ENCODE results near the gene CNTNAP2. TPM values are rescaled to one million over a fixed set of nuclear protein-coding genes. Genes with fewer than 3 reads are reported as not detected.

The CNTNAP2 gene
- total and polyA plus RNA-seq, 4 donors: 0.14 to 2.3 (median 1.1) TPM

DNA sequence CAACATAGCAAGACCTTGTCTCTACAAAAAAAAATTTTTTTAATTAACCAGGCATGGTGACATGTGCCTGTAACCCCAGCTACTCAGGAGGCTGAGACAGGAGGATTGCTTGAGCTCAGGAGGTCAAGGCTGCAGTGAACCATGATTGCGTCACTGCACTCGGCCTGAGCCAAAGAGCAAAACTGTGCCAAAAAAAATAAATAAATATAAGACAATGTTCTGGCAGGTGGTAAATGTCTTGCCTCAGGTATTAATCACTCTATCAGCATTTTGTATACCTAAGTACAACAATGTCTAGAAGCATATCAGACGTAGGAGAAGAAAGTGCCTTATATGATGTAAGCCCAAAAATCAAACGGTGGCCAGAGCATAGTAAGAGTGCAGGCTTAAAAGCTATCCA, 2046.2 kb downstream of the CNTNAP2 start:
- H3K27ac ChIP-seq (ENCODE audit: low read depth in 1 of 2, low read length in 2 of 2): no peak overlapping the region
- no peak for DNase-seq (ENCODE audit: low spot score)
- no peaks in the 10 kb centered on the region for H3K9me3 ChIP-seq (ENCODE audit: control insufficient read depth in 4 of 4, low read length in 3 of 4)
- H3K27me3 ChIP-seq (ENCODE audit: control insufficient read depth in 4 of 4, insufficient read depth in 4 of 4, low read length in 3 of 4): peaks cover 0 to 5% (median 2%) of the 10 kb centered on the region in 4 donors
- no peak for TF ChIP-seq FOXA2 (IDR thresholded peaks at IDR 0.05)
- no peak for TF ChIP-seq JUND (IDR thresholded peaks at IDR 0.05)
- TF ChIP-seq, protein P1, sequence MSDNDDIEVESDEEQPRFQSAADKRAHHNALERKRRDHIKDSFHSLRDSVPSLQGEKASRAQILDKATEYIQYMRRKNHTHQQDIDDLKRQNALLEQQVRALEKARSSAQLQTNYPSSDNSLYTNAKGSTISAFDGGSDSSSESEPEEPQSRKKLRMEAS (IDR thresholded peaks at IDR 0.05): no peak
- TF ChIP-seq ATF3 (IDR thresholded peaks at IDR 0.05): no peak
- TF ChIP-seq REST (IDR thresholded peaks at IDR 0.05): no peak
- TF ChIP-seq HNF4G (IDR thresholded peaks at IDR 0.05): no peak
- TF ChIP-seq, protein P2, sequence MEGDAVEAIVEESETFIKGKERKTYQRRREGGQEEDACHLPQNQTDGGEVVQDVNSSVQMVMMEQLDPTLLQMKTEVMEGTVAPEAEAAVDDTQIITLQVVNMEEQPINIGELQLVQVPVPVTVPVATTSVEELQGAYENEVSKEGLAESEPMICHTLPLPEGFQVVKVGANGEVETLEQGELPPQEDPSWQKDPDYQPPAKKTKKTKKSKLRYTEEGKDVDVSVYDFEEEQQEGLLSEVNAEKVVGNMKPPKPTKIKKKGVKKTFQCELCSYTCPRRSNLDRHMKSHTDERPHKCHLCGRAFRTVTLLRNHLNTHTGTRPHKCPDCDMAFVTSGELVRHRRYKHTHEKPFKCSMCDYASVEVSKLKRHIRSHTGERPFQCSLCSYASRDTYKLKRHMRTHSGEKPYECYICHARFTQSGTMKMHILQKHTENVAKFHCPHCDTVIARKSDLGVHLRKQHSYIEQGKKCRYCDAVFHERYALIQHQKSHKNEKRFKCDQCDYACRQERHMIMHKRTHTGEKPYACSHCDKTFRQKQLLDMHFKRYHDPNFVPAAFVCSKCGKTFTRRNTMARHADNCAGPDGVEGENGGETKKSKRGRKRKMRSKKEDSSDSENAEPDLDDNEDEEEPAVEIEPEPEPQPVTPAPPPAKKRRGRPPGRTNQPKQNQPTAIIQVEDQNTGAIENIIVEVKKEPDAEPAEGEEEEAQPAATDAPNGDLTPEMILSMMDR (IDR thresholded peaks at IDR 0.05; ENCODE audit: low read depth, low read length, missing input control): no peak
- TF ChIP-seq NR2F2 (IDR thresholded peaks at IDR 0.05): no peak
- TF ChIP-seq TAF1 (conservative IDR thresholded peaks at IDR 0.05): no peak
- no peak for TF ChIP-seq SP1 (IDR thresholded peaks at IDR 0.05)
- TF ChIP-seq EGR1 (IDR thresholded peaks at IDR 0.05; ENCODE audit: low read depth in 2 of 2): no peak
- no peak for TF ChIP-seq HNF4A (conservative IDR thresholded peaks at IDR 0.05)
- TF ChIP-seq RXRA (IDR thresholded peaks at IDR 0.05): no peak
- TF ChIP-seq RAD21 (IDR thresholded peaks at IDR 0.05): no peak
- no peak for TF ChIP-seq GABPA (IDR thresholded peaks at IDR 0.05 in 1 of 2, conservative IDR thresholded peaks at IDR 0.05 in 1 of 2)
- no peak for TF ChIP-seq YY1 (IDR thresholded peaks at IDR 0.05)
- no peaks in the 10 kb centered on the region for H3K36me3 ChIP-seq (ENCODE audit: control insufficient read depth in 4 of 4, insufficient read depth in 3 of 4, low read depth in 1 of 4, low read length in 3 of 4)
- no peaks in the 10 kb centered on the region for H3K4me1 ChIP-seq (ENCODE audit: control insufficient read depth in 4 of 4, insufficient read depth in 4 of 4, low read length in 3 of 4)
- WGBS: 38% methylated on average over 4 of the region's 4 CpGs
- H3K4me3 ChIP-seq (ENCODE audit: low read depth in 1 of 3, low read length in 3 of 3): no peak overlapping the region
- H3K9ac ChIP-seq (ENCODE audit: low read depth in 1 of 2, low read length in 2 of 2): no peak overlapping the region

GRCh38 chr7:148163246-148163645, 2046.6 kb downstream of the CNTNAP2 start:
- no peaks in the 10 kb centered on the region for H3K9me3 ChIP-seq (ENCODE audit: control insufficient read depth in 4 of 4, low read length in 3 of 4)
- H3K4me3 ChIP-seq (ENCODE audit: low read depth in 1 of 3, low read length in 3 of 3): no peak overlapping the region
- WGBS: 29% methylated on average over 1 of the region's 1 CpG
- no peaks in the 10 kb centered on the region for H3K36me3 ChIP-seq (ENCODE audit: control insufficient read depth in 4 of 4, insufficient read depth in 3 of 4, low read depth in 1 of 4, low read length in 3 of 4)
- no peak for DNase-seq (ENCODE audit: low spot score)
- H3K27ac ChIP-seq (ENCODE audit: low read depth in 1 of 2, low read length in 2 of 2): no peak overlapping the region
- no peak overlapping the region for H3K9ac ChIP-seq (ENCODE audit: low read depth in 1 of 2, low read length in 2 of 2)
- H3K4me1 ChIP-seq (ENCODE audit: control insufficient read depth in 4 of 4, insufficient read depth in 4 of 4, low read length in 3 of 4): no peaks in the 10 kb centered on the region
- peaks cover 0 to 5% (median 2%) of the 10 kb centered on the region in 4 donors for H3K27me3 ChIP-seq (ENCODE audit: control insufficient read depth in 4 of 4, insufficient read depth in 4 of 4, low read length in 3 of 4)
- TF ChIP-seq FOXA1 (IDR thresholded peaks at IDR 0.05): no peak
- no peak for TF ChIP-seq TAF1 (conservative IDR thresholded peaks at IDR 0.05)
- TF ChIP-seq REST (IDR thresholded peaks at IDR 0.05): no peak
- no peak for TF ChIP-seq HNF4G (IDR thresholded peaks at IDR 0.05)
- TF ChIP-seq ATF3 (IDR thresholded peaks at IDR 0.05): no peak
- TF ChIP-seq FOXA2 (IDR thresholded peaks at IDR 0.05): no peak
- TF ChIP-seq HNF4A (conservative IDR thresholded peaks at IDR 0.05): no peak
- TF ChIP-seq SP1 (IDR thresholded peaks at IDR 0.05): no peak
- no peak for TF ChIP-seq RAD21 (IDR thresholded peaks at IDR 0.05)
- TF ChIP-seq YY1 (IDR thresholded peaks at IDR 0.05): no peak
